ENCODE results near the gene PRCC.

GRCh38 chr1:156807627-156808026 lies 40.3 kb downstream of the PRCC start:
- no peak for TF ChIP-seq CTCF (optimal IDR thresholded peaks at IDR 0.05 in 1 of 3, IDR thresholded peaks at IDR 0.05 in 1 of 3, conservative IDR thresholded peaks at IDR 0.05 in 1 of 3; ENCODE audit: extremely low read depth in 1 of 3, insufficient read depth in 2 of 3, low read length in 3 of 3)
- no peak for TF ChIP-seq EZH2 (IDR thresholded peaks at IDR 0.05; ENCODE audit: low read length)

Data from keratinocyte (primary cell).